NCI-H226 (cell line): ENCODE data around the gene INPP4B.
"Not testable (repeated sequence)": the region's sequence is repeated elsewhere in the genome, so short reads cannot be mapped to it uniquely, and the experiment has no call there.

Source experiments
- DNase-seq: peaks from one replicate; pipeline ENCODE4 v3.0.0-alpha.2; 2015

The INPP4B gene

DNA sequence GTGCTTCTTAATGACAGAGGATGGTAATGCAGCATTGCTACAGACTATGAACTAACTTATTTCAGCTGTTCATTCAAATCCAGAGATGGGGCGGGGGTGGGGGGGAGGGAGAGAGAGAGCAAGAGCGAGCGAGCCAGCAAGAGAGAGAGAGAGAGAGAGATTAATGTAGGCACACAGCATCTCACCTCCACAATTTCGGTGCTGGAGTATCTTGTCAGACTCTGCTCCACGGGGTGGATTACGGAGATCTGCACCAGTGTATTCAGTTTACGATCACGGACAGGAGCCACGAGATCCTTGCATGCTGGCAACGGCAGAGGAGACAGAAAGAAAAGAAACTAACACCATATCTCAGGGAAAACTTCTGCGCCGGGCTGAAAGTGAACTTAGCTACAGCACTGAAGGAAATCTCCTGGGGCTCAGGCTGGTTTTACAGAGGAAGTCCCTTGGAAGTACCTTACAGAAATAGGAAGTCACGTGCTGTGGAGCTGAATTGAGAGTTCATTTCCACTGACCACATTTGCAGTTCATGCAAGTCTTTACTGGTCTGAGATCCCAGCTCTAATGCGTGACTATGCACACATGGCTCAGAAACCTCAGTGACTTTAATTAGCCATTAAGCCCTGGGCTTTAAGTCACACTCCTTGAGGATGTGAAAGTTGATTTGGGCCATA, 440.9 kb downstream of the INPP4B start:
- no peak for DNase-seq

- no peak for DNase-seq
Measured at GRCh38 chr4:142404191-142404611, 441.9 kb downstream of the INPP4B start.

GRCh38 chr4:142402900-142403299, 443.2 kb downstream of the INPP4B start:
- peak; percentile 35 for DNase-seq

DNA sequence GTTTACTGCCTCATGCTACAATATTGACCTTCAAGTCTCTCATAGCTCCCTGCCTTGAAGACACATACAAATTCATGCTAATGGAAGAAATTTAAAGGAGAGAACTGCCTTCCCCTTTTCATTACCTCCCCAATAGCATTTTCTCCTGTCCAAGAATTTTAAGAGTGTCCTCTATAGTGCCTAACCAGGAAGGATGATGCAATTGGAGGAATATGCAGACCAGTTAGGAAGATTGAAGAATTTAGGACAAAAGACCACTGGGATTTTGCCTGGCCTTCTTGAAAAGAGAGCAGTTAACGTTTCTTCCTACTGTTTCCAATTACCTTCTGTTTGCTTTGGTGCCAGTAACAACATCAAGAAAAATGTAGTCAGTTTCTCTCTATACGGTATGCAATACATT, 443.9 kb downstream of the INPP4B start:
- DNase-seq: no peak

DNA sequence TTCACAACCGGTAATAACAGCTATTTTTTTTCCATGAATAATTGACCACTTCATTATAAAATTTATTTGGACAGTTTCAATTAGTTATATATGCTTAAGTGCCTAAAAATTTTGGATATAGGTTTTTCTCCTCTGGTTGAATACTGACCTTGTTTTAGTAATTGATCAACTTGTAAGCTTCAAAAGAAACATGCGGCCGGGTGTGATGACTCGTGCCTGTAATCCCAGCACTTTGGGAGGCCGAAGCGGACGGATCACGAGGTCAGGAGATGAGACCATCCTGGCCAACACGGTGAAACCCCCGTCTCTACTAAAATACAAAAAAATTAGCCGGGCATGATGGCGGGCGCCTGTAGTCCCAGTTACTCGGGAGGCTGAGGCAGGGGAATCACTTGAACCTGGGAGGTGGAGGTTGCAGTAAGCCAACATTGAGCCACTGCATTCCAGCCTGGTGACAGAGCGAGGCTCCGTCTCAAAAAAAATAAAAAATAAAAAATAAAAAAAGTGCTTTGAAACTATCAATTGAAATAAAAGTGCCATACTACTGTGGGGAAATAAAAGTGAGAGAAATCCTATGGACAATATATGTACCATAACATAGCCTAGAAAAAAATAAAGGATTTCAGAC, 448.6 kb downstream of the INPP4B start:
- not testable (repeated sequence) for DNase-seq

DNA sequence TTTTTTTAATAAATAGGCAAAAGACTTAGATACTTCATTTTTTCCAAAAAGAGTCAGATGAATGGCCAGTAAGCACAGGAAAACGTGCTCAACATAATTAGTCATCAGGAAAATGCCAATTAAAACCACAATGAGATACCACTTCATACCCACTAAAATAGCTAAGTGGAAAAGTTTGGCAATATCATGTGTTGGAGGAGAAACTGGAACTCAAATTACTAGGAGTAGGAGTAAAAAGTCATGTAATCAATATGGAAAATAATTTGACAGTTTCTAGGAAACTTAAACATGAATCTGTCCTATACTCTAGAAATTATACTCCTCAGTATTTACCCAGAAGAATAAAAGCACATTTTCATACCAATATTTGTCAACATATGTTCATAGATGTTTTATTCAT, 449.8 kb downstream of the INPP4B start:
- DNase-seq: no peak

GRCh38 chr4:142393127-142393526, 453.0 kb downstream of the INPP4B start:
- DNase-seq: no peak

DNA sequence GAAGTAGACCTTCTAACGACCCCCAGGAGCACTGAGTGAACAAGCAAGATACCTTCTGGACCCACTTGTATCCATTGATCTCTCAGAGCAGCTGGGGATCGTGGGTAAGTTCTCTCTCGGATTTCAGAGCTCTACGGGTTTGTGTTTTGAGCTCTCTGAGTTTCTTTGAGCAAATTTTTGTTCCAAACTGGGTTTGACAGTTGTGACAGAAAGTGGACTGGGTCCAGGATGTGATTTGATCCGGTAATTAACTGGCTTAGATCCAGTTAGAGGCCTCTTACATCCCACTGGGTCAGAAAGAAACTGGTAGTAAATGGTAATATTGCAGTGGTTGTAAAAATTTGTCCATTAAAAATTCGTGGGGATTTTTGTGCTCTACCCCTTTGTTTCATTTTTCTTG, 459.2 kb downstream of the INPP4B start:
- no peak for DNase-seq

DNA sequence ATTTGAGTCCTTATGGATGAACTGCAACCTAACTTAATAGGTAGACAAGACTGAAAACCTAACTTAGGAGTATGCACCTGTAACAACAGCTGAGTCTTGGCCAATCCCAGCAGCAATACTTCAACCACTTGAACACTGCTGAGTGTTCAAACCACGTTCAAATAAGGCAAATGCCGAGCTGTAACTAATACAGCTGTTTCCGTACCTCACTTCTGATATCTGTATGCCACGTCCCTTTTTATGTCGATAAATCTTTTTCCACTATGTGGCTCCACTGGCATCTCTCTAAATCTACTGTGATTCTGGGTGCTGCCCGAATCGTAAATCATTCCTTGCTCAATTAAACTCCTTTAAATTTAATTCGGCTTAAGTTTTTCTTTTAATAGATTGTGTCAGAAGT, 459.7 kb downstream of the INPP4B start:
- DNase-seq: no peak

- no peak for DNase-seq
Measured at GRCh38 chr4:142383800-142384470, 462.2 kb downstream of the INPP4B start.

- DNase-seq: no peak
Measured at GRCh38 chr4:142383354-142383753, 462.7 kb downstream of the INPP4B start.

- no peak for DNase-seq
Measured at GRCh38 chr4:142380052-142380602, 466.0 kb downstream of the INPP4B start.

DNA sequence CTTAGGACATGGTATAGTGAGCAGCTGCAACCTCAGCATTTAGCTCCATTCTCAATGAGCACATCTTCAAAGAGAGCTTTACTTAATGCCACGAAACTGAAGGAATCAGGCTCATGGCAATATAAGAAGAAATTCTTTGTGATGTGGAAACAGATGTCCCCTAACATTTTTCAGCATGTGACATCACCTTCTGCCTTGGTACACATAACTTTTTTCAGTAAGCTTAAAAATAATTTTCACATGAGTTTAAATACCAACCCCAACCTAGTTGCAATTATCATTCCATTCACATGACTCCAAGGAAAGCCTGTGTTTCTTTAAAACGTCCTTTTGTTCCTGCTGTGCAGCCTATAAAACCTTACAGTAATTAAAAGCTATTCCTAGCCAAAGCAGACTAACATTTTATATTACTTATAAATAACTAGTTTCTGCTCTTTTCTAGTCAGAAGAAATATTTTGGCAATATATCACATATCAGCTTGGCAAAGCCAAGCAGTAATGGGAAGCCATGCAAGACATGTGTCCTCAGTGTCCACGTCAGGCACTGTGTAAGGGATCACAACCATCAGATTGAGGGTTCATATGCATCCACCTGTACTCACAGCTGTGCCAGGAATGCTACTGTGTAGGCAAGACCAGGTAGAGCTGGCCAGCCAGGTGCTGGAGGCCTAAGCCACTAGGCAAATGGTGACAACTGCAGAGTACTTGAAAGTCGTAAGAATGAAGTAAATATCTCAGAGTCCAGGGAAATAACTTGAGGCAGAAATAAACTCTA, 466.6 kb downstream of the INPP4B start:
- DNase-seq: peak; percentile 28

DNA sequence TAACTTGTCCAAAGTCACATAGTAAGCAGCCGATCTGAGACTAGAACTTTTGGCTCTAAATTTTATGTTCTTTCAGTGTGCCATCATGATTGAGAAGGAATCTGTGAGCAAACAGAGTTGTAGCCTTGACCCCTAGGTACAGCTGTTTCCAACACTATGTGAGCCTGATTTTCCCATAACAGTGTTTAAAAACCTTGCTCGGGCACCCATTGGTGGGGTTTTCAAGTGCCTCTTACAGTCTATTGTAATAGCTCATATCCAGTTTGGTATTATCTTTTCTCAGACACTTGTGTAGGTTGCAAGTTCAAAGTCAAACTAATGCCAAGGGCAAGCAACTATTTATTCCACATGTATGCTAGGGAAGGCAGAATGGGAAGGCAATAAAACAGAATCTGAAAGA, 467.9 kb downstream of the INPP4B start:
- DNase-seq: no peak

GRCh38 chr4:142377342-142378091, 468.6 kb downstream of the INPP4B start:
- DNase-seq: no peak

DNA sequence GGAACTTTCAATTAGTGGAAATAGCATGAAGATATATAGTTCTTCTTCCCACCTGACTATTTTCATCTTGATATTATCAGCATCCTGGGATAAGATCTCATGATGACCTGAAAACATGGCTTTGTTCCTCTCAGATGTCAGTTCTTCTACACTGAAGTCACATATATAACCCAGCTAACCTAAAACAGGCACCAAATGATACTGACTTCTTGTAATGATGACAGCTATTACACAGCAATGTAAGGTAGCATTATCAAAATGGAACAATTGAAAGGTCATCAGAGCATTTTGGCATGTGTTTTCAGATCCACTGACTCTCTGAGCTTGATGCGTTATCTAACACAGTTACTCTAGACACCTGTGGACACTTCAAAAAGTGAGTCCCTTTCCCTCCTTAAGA, 469.9 kb downstream of the INPP4B start:
- no peak for DNase-seq

GRCh38 chr4:142373610-142374009, 472.5 kb downstream of the INPP4B start:
- no peak for DNase-seq

DNA sequence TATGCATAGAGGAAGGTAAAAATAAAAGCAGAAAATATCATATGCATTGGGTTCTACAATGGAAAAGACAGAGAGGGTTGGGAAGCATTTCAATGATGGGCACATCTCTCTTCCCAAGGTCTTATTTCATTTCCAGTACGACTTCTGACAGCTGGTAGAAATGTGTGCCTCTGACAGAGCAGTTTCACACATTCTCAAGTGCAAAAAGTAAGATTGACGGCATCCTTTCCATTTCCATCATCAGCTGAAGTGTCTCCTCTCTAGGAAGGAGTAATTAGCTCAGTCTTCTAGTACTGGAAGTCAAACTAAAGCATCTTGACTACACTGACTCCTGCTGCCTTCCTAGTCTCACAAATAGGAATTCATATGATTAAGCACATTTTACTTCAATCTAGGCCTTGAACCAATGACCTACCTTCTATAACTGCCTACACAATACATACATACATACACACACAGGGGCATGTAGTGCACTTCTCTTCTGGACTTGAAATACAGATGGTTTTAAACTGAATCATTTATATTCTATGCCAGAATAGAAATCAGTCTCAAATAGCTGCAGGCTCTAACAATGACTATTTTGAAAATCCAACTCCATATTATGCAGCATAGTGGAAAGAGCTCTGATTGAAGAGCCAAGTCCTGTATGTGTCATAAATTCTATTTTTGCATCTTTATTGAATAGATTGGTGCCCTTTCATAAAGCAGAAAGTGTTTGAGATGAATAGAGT, 473.4 kb downstream of the INPP4B start:
- no peak for DNase-seq

DNA sequence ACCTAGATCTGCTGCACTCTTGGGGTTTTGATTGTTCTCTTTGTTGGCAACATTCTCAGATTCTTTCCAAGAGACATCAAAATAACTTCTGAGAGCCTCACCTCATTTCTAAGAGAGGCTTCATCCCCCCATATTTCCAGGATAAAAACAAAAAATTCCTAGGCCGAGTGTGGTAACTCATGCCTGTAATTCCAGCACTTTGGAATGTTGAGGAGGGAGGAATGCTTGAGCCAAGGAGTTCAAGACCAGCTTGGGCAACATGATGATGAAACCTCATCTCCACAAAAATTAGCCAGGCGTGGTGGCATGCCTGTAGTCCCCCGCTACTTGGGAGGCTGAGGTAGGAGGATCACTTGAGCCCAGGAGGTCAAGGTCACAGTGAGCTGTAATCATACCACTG, 477.0 kb downstream of the INPP4B start:
- DNase-seq: peak; percentile 61

DNA sequence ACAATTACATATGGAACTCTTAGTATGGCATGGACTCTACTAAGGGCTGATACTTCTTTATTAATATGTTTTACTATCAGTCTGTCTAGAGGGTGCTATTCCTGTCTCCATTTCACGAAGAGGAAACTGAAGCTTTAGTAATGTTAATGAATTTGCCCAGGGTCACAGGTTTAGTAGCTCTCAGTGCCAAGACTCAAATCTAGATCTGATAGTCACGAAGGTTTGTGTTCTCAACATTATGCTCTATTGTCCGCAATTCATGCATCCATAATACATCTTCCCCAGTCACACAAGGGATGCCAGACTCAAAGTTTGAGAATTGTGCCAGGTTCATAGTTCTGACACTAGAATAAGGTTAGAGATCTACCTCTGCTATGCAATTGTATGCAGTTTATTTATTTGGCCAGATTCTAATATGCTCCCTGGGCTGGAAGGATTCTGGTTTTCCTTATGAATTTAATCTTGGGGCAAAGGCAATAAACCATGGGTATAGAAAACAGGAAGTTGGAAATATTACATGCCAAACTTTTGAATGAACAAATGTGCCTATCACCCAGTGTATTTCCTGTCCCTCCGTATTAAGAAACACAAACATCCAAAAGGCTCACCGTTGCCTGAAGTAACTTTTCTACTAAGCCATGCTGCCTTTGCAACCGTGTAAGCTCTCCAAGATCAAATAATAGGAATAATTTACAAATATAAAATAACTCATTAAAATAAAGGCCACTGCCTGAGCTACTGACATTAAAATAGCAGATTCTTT, 478.5 kb downstream of the INPP4B start:
- DNase-seq: no peak

DNA sequence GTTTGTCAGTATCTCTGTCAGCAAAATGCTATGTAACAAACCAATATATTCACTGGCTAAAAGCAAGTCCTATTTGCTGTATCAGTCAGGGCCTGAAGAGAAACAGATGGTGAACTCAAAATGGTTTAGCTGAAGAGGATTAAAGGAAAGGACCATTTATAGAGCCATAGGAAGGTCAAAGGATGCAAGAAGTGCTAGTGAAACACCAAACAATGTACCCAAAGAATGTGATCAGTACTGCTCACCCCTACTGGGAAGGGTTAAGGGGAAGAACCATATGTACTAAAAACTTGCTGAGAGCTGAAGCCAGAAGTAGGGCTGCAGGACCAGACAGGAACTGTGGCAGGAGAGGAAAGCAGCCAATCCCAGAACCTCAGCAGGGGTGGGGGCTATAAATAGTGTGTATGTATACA, 479.3 kb downstream of the INPP4B start:
- DNase-seq: no peak
